Occipital lobe (tissue), 2 donors: ENCODE results near the gene PIERCE2. TPM values are rescaled to one million over a fixed set of nuclear protein-coding genes. Genes with fewer than 3 reads are reported as not detected.
"Not testable (repeated sequence)": the region's sequence is repeated elsewhere in the genome, so short reads cannot be mapped to it uniquely, and the experiment has no call there.

Experiments
- DNase-seq: peaks from one replicate; lab custom pipeline; 2025; lab: John Stamatoyannopoulos, UW
- total RNA-seq: library from RNA; depleted of rRNA; stranded (reverse); fragments of >200 nt; gene quantifications from one replicate; pipeline ENCODE4 v1.2.3, GENCODE V29; 2014

PIERCE2 gene
- total RNA-seq, 1 donor from 2014 or later: 5.0 TPM

- DNase-seq: no peak
These were observed 13.8 kb downstream of the PIERCE2 start for GRCh38 chr15:55422089-55422488.

GRCh38 chr15:55434989-55435825 lies 26.9 kb downstream of the PIERCE2 start:
- DNase-seq: no peak

GRCh38 chr15:55443141-55443540 lies 34.8 kb downstream of the PIERCE2 start:
- DNase-seq: not testable (repeated sequence)

- not testable (repeated sequence) for DNase-seq
These were observed 37.6 kb downstream of the PIERCE2 start for GRCh38 chr15:55445936-55446335.

- DNase-seq: not testable (repeated sequence)
These were observed 38.2 kb downstream of the PIERCE2 start for GRCh38 chr15:55446379-55447029.

GRCh38 chr15:55447030-55447394 lies 38.7 kb downstream of the PIERCE2 start:
- not testable (repeated sequence) for DNase-seq

- DNase-seq: no peak
These were observed 49.2 kb downstream of the PIERCE2 start for GRCh38 chr15:55457401-55458022.

- DNase-seq: no peak
These were observed 53.2 kb downstream of the PIERCE2 start for GRCh38 chr15:55461447-55461846.

- no peak for DNase-seq
These were observed 60.0 kb downstream of the PIERCE2 start for GRCh38 chr15:55468321-55468720.

Other genes starting within 250 kb of the PIERCE2 start
- 175 TPM for gene RSL24D1, start 211.6 kb upstream of the PIERCE2 start, total RNA-seq
- gene RAB27A, start 118.7 kb upstream of the PIERCE2 start, total RNA-seq: 7.6 TPM
- gene PIGBOS1, start 89.4 kb upstream of the PIERCE2 start, total RNA-seq: 6.4 TPM
- 6.9 TPM for gene PIGB, start 89.3 kb upstream of the PIERCE2 start, total RNA-seq
- 40.2 TPM for gene CCPG1, start 136 bp upstream of the PIERCE2 start, total RNA-seq
- 8.7 TPM for gene DNAAF4, start 99.7 kb downstream of the PIERCE2 start, total RNA-seq
- 44.0 TPM for gene PYGO1, start 179.8 kb downstream of the PIERCE2 start, total RNA-seq